Ovary (tissue), 3 donors: ENCODE measurements around the gene KDM3A.

Source experiments
- CTCF ChIP-seq, 3 donors: fragments of 450-650 bp in 2 of 3; fragments of 200-600 bp in 1 of 3; IDR thresholded peaks; one replicate each; pipeline versions ENCODE4 v1.5.1 to v1.8.0; 2016 to 2022; ENCODE audit warnings: antibody characterized with exemption in 3 of 3, mild to moderate bottlenecking in 1 of 3
- EP300 ChIP-seq: sonication (generic); formaldehyde crosslinking; IDR thresholded peaks from one replicate; pipeline ENCODE4 v1.6.1; 2017; ENCODE audit warnings: antibody characterized with exemption
- POLR2A ChIP-seq: fragments of 450-650 bp; IDR thresholded peaks from one replicate; pipeline ENCODE4 v1.6.1; 2017; ENCODE audit warnings: antibody characterized with exemption, mild to moderate bottlenecking, moderate library complexity
- donor health status: DM: no; HTN: no; CAD: no.

GRCh38 chr2:86519349-86519748, 78.2 kb downstream of the KDM3A start:
- TF ChIP-seq CTCF (IDR thresholded peaks at IDR 0.05) (no peak), POLR2A (no peak), EP300 (no peak)
